Muscle of arm (tissue), 12 donors: Measurements from ENCODE around the gene PRKCE. TPM values are rescaled to one million over a fixed set of nuclear protein-coding genes. Genes with fewer than 3 reads are reported as not detected.

Source experiments
- DNase-seq: peaks from one replicate; pipeline ENCODE4 v3.0.0-alpha.2; 2013
- polyA plus RNA-seq, 12 donors: library from polyadenylated mRNA; unstranded; fragments of 120-200 nt; gene quantifications; one replicate each; pipeline ENCODE4 v1.2.1, GENCODE V29; 2013; ENCODE audit not compliant: insufficient read length in 12 of 12

Gene PRKCE
- polyA plus RNA-seq, 12 donors: 4.5 to 17.3 (median 5.4) TPM; not detected in 1

- DNase-seq: peak; percentile 33
Observed at GRCh38 chr2:46114996-46115395, 463.5 kb downstream of the PRKCE start.

GRCh38 chr2:46116150-46116549 lies 464.7 kb downstream of the PRKCE start:
- DNase-seq: no peak

- no peak for DNase-seq
Observed at GRCh38 chr2:46116553-46116991, 465.1 kb downstream of the PRKCE start.

- DNase-seq: no peak
Observed at GRCh38 chr2:46117379-46117778, 465.9 kb downstream of the PRKCE start.

- DNase-seq: no peak
Observed at GRCh38 chr2:46117994-46118393, 466.5 kb downstream of the PRKCE start.

GRCh38 chr2:46118656-46119371 lies 467.3 kb downstream of the PRKCE start:
- no peak for DNase-seq

- DNase-seq: peak; percentile 25
Observed at GRCh38 chr2:46119453-46119852, 468.0 kb downstream of the PRKCE start.

GRCh38 chr2:46120792-46121555 lies 469.5 kb downstream of the PRKCE start:
- DNase-seq: no peak

- no peak for DNase-seq
Observed at GRCh38 chr2:46122318-46122976, 471.0 kb downstream of the PRKCE start.

- DNase-seq: no peak
Observed at GRCh38 chr2:46123013-46123412, 471.5 kb downstream of the PRKCE start.

GRCh38 chr2:46125798-46126197 lies 474.3 kb downstream of the PRKCE start:
- DNase-seq: no peak

GRCh38 chr2:46126571-46126970 lies 475.1 kb downstream of the PRKCE start:
- no peak for DNase-seq

GRCh38 chr2:46127176-46127575 lies 475.7 kb downstream of the PRKCE start:
- no peak for DNase-seq

- DNase-seq: no peak
Observed at GRCh38 chr2:46130511-46130910, 479.0 kb downstream of the PRKCE start.

GRCh38 chr2:46132996-46133395 lies 481.5 kb downstream of the PRKCE start:
- no peak for DNase-seq

GRCh38 chr2:46134531-46135227 lies 483.2 kb downstream of the PRKCE start:
- DNase-seq: peak; percentile 41

GRCh38 chr2:46135228-46135855 lies 483.9 kb downstream of the PRKCE start:
- no peak for DNase-seq

GRCh38 chr2:46135958-46136357 lies 484.5 kb downstream of the PRKCE start:
- DNase-seq: no peak

GRCh38 chr2:46136481-46136880 lies 485.0 kb downstream of the PRKCE start:
- DNase-seq: no peak

- DNase-seq: no peak
Observed at GRCh38 chr2:46136953-46137352, 485.5 kb downstream of the PRKCE start.
